GM18868 (cell line): ENCODE measurements around the gene CMBL.
A peak's percentile ranks its signal among the peaks of the same experiment; 100 is the strongest.
"Not testable (repeated sequence)": the region's sequence is repeated elsewhere in the genome, so short reads cannot be mapped to it uniquely, and the experiment has no call there.

Experiments
- ATAC-seq: cut with Tn5 transposase; IDR thresholded peaks from one replicate; pipeline ENCODE4 v1.9.1; 2021; ENCODE audit warnings: mild to moderate bottlenecking, moderate library complexity; ENCODE audit not compliant: unreplicated experiment

Gene CMBL

GRCh38 chr5:10286862-10287227 is 20.9 kb downstream of the CMBL start:
- ATAC-seq = no peak

GRCh38 chr5:10286162-10286861 is 21.4 kb downstream of the CMBL start:
- ATAC-seq = no peak

- ATAC-seq = not testable (repeated sequence)
Measured at GRCh38 chr5:10285362-10285761, 22.3 kb downstream of the CMBL start.

- peak; percentile 96 for ATAC-seq
Measured at GRCh38 chr5:10283927-10284635, 23.6 kb downstream of the CMBL start.

- no peak for ATAC-seq
Measured at GRCh38 chr5:10279925-10280720, 27.6 kb downstream of the CMBL start.

- ATAC-seq = no peak
Measured at GRCh38 chr5:10279328-10279727, 28.4 kb downstream of the CMBL start.

- no peak for ATAC-seq
Measured at GRCh38 chr5:10278658-10279279, 28.9 kb downstream of the CMBL start.

GRCh38 chr5:10277773-10278630 is 29.7 kb downstream of the CMBL start:
- ATAC-seq = no peak

GRCh38 chr5:10276691-10277090 is 31.0 kb downstream of the CMBL start:
- no peak for ATAC-seq

- ATAC-seq = no peak
Measured at GRCh38 chr5:10275991-10276390, 31.7 kb downstream of the CMBL start.

- no peak for ATAC-seq
Measured at GRCh38 chr5:10275460-10275859, 32.2 kb downstream of the CMBL start.

- ATAC-seq = not testable (repeated sequence)
Measured at GRCh38 chr5:10272875-10273209, 34.9 kb downstream of the CMBL start.

- ATAC-seq = no peak
Measured at GRCh38 chr5:10272053-10272874, 35.4 kb downstream of the CMBL start.

- no peak for ATAC-seq
Measured at GRCh38 chr5:10268100-10268499, 39.6 kb downstream of the CMBL start.

- no peak for ATAC-seq
Measured at GRCh38 chr5:10266839-10267238, 40.9 kb downstream of the CMBL start.

- no peak for ATAC-seq
Measured at GRCh38 chr5:10266137-10266536, 41.6 kb downstream of the CMBL start.

GRCh38 chr5:10265245-10266109 is 42.2 kb downstream of the CMBL start:
- no peak for ATAC-seq

GRCh38 chr5:10264604-10265003 is 43.1 kb downstream of the CMBL start:
- no peak for ATAC-seq

- no peak for ATAC-seq
Measured at GRCh38 chr5:10262995-10263394, 44.7 kb downstream of the CMBL start.
